PC-3 (cell line): ENCODE results near the gene ZFP64.

Experiments
- CTCF ChIP-seq: fragments of 300-600 bp; sonication (generic); conservative IDR thresholded peaks from 2 replicates; pipeline ENCODE4 v1.5.1; 2017; ENCODE audit warnings: antibody characterized with exemption, low read depth, mild to moderate bottlenecking, low read length
- EZH2 ChIP-seq: fragments of 300-600 bp; sonication (generic); IDR thresholded peaks from one replicate; pipeline ENCODE4 v1.6.1; 2017; ENCODE audit warnings: antibody characterized with exemption, mild to moderate bottlenecking, low read length; ENCODE audit not compliant: unreplicated experiment

- TF ChIP-seq EZH2 (no peak), CTCF (no peak)
Measured at GRCh38 chr20:52224920-52225319, 33.3 kb upstream of the ZFP64 start.
